Right kidney (tissue), 1 donor: Measurements from ENCODE around the gene NOC2L.
"Not testable (repeated sequence)": the region's sequence is repeated elsewhere in the genome, so short reads cannot be mapped to it uniquely, and the experiment has no call there.

ENCODE experiments used
- DNase-seq: peaks from one replicate; pipeline ENCODE4 v3.0.0-alpha.2; 2016

NOC2L gene

DNA sequence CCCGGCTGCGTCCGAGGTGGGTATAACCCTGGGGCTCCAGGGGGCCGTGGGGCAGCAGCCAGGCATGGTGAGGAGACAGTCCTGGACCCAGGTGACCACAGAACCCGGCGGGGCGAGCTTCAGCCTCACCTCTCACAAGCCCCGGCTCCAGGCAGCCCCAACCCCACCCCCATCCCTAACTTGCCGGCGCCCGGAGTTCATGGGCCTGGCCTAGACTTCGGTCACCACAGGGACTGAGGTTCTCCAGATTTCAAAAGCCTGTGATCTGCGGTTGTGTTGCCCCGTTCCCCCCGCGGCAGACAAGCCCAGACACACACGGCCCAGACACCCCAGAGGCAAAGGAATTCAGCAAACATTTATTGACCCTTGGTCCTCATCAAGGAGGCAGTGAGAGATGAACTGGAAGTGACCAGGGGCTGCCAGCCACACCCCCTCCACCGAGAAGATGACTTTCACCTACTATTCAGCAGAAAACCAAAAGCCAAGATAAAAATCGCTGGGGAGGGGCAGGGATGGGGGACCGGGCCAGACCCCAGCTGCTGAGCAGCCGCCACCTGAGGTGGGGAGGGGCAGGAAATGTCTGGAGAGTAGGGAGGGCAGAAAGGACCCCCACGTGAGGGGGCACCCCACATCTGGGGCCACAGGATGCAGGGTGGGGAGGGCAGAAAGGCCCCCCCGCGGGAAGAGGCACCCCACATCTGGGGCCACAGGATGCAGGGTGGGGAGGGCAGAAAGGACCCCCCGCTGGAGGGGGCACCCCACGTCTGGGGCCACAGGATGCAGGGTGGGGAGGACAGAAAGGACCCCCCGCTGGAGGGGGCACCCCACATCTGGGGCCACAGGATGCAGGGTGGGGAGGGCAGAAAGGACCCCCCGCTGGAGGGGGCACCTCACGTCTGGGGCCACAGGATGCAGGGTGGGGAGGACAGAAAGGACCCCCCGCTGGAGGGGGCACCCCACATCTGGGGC is 36.9 kb upstream of the NOC2L start:
- no peak for DNase-seq

DNA sequence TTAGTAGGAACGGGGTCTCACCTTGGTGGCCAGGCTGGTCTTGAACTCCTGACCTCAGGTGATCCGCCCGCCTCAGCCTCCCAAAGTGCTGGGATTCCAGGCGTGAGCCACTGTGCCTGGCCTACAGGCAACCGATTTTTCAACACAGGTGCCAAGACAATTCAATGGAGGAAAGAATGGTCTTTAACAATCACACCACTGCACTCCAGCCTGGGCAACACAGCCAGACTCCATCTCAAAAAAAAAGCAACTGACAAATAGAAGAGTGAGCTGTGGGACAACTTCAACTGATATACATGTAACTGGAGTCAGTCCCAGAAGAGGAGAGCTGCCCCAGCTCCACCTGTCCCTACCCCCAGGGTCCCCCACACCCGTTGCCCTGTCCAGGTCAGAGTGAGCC is 35.5 kb upstream of the NOC2L start:
- DNase-seq, result not testable (repeated sequence)

DNA sequence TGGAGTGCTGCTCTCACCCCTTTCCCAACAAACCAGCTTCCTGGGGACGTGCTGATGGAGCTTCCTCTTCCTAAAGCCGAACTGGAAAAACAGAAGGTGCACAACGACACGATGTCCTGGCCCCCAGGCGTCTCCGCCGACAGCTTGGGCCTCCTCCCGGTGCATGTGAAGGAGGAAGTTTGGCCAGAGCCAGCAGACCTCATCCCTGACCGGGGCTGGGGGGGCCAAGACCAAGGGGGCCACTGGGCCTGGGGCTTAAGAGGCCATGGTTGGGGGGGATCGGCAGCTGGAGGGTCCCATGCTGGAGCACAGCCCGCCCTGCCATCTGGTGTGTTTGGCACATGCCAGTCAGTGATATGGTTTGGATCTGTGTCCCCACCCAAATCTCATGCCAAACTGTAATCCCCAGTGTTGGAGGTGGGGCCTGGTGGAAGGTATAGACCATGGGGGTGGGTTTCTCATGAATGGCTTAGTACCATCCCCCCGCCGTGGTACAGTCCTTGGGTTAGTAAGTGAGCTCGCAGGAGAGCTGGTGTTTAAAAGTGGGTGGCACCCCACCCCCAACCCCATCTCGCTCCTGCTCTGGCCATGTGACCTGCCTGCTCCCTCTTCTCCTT is 34.4 kb upstream of the NOC2L start:
- no peak for DNase-seq

DNA sequence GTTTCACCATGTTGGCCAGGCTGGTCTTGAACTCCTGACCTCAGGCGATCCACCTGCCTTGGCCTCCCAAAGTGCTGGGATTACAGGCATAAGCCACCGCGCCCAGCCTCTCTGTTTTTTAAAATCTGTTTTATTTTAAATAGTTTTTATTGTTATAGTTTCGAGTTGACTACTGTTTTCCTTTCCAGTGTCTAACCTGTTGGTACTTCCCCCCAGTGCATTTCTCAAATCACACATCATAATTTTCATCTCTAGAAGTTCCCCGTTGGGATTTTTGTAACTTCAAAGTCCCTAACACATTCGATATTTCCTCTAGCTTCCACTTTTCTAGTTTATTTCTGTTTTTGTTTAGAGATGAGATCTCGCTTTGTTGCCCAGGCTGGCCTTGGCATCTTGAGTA is 33.3 kb upstream of the NOC2L start:
- no peak for DNase-seq

DNA sequence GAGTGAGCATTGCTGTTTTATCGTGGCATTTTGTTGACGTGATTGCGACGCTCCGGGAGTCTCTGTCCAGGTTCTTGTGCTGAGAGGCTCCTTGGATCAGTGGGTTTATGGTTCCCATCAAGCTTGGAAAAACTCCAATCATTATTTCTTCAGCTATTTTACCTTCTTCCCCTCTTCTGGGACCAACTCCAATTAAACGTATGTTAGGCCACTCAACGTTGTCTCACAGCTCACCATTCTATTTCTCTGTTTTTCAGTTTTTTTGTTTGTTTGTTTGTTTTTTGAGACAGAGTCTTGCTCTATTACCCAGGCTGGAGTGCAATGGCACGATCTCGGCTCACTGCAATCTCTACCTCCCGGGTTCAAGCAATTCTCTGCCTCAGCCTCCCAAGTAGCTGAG is 32.8 kb upstream of the NOC2L start:
- no peak for DNase-seq

DNA sequence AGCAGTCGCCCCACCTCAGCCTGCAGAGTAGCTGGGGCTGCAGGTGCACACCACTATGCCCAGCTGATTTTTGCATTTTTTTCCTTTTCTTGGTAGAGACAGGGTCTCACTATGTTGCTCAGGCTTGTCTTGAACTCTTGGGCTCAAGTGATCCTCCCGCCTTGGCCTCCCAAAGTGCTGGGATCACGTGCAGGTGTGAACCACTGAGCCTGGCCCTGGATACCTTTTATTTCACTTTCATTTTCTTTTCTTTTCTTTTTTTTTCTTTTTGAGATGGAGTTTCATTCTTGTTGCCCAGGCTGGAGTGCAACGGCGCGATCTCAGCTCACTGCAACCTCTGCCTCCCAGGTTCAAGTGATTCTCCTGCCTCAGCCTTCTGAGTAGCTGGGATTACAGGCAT is 32.2 kb upstream of the NOC2L start:
- not testable (repeated sequence) for DNase-seq

DNA sequence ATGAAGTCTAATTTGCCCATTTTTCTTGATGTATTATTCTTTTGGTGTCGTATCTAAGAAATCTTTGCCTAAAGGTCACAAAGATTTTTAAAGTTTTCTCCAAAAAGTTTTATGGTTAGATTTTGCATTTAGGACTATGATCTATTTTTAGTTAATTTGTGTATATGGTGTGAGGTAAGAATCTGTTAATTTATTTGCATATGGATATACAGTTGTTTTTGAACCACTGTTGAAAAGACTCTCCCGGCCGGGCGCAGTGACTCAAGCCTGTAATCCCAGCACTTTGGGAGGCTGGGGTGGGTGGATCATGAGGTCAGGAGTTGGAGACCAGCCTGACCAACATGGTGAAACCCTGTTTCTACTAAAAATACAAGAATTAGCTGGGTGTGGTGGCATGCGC is 29.0 kb upstream of the NOC2L start:
- DNase-seq, result not testable (repeated sequence)

DNA sequence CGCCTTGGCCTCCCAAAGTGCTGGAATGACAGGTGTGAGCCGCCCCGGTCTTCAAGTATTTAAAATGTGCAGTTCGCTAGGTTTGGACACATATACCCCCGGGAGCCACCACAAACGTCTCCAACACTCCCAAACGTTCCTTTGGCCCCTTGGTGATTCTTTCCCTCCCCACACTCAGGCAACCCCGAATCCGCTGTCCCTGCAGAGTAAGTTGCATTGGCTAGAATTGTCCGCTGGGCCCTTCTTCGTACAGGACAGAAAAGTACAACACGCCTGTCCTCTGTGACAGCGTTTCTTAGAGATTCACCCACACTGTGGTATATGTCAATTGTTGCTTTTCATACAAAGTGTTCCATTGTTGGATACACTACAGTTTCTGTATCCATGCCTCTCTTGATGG is 26.1 kb upstream of the NOC2L start:
- DNase-seq, result no peak

DNA sequence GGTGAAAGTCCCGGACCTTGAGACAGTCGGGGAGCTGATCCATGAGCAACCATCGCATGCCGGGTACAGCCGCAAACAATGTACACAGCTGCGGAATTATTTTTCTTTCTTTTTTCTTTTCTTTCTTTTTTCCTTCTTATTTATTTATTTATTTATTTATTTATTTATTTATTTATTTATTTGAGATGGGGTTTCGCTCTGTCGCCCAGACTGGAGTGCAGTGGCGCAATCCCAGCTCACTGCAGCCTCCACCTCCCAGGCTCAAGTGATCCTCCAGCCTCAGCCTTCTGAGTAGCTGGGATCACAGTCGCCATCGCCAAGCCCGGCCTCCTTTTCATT is 25.4 kb upstream of the NOC2L start:
- no peak for DNase-seq

DNA sequence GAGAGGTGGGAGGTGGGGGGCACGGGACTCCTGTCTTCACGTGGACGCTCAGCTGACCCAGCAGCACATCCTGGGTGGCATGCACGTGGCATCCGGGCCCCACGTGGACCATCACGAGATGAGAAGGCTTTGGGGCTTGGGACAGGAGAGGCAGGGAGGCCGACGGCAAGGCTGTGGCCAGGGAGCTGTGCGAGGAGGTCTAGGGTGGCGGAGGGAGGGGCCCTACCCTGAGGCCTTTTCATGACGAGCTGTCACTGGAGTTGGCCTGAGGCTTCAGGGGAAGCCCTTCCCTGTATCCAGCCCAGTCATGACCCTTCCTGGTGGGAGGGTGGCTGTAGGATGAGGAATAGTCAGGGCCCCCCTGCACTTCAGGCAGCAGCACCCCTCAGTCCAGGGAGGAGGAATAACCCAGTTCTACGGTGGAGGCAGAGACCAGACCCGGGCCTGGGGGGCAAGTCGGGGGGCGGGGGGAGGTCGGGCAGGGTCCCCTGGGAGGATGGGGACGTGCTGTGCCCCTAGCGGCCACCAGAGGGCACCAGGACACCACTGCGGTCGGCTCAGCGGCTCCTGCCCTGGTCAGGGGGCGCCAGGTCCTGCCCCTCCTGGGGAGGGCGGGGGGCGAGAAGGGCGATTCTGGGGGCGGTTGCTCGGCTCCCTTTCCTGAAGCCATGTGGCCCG is 24.9 kb upstream of the NOC2L start:
- DNase-seq, result no peak

DNA sequence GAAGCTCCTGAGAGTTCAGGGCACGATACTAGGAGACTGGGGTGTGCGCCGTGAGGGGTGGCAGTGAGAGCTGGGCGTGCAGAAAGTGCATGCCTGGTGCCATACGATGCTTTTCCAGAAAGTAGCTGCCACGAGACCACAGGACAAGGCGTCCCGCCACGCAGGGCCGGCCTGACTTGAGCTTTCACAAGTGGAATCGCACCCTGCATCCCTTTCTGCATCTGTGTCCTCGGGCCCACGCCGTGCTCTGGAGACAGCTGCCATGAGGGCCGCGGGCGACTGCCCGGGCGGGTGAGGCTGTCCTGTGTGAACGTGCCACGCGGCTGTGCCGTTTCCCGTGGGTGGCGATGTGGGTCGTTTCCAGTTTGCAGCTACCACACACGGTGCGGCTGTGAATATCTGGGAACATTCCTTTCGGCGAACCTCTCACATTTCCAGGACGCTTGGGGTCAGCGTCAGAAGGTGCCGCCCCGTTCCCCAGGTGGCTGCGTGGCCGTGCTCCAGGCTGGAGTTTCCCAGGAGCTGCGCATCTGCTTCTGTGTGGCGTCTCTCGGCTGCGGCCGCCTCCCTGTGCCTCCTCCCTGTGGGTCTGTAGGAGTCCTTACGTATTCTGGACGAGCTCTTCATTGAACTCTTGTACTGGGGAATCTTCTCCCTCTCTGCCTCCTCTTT is 23.8 kb upstream of the NOC2L start:
- DNase-seq, result no peak

DNA sequence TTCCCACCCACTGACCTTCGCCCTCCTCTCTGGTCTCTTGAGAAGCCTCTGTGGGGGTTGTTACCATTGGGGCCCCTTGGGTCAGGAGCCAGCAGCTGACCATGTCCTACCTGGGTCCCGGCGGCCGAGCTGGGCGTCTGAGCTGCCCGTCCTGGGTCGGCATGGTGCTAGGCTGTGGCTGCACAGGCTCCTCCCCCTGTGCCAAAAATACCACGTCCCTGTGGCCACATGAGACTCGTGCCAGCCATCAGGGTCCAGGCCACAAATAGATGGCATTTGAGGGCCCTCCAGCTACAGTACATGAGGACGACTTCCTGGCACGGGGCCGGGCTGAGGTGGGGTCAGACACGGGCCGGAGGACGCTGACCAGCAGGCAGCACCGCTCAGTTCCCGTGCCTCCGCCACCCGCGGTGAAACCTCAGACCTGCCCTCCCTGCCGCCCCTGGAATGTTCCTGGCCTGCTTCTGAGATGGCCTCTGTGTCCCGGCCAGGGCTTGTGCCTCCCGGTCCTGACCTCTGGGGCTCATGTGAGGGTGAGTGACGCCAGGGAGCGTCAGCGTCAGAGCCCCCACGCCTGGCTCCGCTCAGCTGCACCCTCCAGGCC is 23.0 kb upstream of the NOC2L start, which contains the start of gene PERM1:
Gene PERM1, minus strand, starts transcription at position 139 of the 604 bp plus-strand sequence. CDS start 1,064 bp downstream, outside the sequence.
- no peak for DNase-seq

DNA sequence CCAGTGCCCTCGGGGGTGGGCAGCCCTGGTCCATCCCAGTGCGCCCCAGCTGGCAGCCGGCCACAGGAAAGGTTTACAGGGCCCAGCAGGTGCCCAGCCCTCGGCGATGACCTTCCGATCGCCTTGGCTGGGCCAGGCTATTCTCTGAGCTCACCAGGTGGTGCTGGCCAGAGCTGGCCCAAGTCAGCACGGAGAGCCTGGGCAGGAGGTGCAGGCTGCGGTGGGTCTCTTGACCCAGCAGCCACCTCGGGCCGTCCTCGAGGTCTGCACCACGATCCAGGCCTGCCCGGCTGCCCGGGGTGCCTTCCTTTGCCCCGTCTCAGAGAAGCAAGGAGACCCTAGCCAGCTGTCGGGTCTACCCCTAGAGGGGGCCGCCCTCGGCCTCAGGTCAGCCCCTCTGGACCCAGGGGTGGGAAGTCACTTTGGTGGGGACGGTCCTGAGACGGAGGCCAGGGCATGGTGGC is 22.5 kb upstream of the NOC2L start:
- no peak for DNase-seq

DNA sequence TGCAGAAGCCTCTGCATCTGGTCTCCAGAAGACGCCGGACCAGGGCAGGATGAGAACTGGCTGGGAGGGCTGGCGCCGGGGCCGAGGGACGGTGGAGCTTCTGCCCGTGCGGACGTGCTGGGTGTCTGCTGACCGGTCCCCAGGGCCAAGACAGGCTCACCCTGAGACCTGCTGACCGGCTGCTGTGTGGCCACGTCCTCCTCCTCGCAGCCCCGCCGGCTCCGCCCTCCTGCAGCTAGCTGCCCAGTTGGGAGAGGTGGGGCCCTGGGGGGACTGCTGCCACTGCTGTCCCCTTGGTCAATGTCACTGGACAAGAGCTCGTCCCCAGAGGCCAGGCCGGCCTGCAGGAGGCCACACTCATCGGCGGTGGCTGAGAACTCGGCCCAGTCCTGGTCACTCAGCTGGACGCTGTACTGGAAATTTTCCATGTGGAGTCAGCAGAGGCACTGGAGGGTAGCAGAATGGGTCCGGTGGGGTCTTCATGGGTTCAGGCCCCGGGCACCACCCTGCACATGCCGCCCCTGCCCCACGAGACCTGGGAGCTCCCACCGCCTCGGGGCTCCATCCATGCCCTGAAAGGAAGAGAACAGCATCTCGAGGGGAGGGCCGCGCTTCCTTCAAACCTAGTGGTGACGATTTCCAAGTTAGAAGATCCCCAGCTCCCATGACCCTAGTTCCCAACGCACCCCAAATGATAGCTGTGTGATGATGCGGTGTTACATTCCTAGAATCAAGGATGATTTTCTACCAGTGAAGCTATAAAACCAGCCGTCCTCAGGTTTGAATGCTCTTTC is 21.7 kb upstream of the NOC2L start:
- no peak for DNase-seq

DNA sequence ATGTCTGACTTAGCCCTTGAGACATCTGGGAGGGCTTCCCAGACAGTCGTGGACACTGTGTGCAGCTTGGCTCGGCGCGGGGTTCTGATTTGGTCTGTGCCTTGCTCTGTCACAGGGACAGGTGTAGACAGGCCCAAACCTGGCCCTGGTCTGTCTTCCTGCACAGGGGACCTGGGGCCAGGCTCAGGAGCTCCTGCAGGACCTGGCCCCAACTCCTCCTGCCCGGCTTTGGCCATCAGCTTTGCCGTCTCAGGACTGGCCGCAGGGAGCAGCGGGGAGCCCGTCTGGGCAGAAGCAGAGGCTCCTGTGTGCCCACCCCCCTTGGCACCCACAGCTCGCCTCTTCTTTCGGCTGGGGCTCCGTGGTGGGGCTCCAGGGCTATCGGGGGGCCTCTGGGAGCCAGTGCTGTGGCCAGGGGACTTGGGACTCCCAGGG is 21.1 kb upstream of the NOC2L start:
- no peak for DNase-seq

DNA sequence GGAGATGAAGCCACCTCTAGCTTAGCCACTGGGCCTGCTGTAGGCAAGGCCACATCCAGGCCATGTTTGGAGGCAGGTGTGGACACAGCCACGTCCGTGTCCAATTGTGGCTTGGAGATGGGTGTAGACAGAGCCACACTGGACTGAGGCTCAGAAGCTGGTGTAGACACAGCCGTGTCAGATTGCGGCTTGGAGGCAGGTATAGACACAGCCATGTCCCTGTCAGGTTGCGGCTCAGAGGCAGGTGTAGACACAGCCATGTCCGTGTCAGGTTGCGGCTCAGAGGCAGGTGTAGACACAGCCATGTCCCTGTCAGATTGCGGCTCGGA is 20.7 kb upstream of the NOC2L start:
- DNase-seq, result no peak

DNA sequence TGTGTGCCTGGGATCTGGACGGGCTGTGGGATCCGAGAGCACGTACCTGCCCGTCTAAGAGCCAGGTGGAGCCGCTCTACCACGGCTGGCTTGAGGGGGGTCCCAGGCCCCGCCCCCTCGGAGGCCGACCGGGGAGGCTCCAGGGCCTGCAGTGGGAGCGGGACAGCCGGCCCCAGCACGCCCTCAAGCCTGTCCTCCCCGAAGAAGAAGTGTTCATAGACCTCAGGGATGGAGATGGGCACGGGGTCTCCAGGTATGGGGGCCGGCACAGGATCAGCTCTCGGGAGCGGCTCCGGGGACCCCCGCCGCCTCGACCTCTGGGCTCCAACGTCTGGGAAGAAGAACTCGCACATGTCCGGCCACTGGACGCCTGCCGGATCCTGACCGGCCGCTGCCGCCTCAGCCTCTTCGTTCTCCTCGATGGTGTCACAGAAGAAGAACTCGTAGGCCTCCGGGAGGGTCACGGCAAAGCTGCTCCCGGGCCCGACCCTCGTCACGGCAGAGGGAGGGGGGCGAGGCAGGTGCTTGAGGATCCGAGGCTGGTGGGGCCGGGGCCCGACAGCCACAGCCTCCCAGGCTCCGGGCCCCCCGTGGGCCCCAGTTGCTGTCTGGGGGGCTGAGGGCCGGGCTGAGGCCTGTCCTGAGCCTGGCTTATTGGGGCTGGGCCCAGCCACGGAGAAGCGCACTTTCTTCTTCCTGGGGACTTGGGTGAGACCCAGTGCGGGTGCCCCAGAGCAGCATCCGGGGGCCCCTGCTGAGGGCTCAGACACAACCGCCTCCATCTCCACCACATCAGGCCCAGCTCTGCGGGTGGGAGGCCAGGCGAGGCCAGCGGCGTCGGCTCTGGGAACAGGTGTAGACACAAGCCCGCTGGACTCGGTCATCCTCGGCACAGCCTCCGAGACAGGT is 20.0 kb upstream of the NOC2L start:
- DNase-seq, result no peak

DNA sequence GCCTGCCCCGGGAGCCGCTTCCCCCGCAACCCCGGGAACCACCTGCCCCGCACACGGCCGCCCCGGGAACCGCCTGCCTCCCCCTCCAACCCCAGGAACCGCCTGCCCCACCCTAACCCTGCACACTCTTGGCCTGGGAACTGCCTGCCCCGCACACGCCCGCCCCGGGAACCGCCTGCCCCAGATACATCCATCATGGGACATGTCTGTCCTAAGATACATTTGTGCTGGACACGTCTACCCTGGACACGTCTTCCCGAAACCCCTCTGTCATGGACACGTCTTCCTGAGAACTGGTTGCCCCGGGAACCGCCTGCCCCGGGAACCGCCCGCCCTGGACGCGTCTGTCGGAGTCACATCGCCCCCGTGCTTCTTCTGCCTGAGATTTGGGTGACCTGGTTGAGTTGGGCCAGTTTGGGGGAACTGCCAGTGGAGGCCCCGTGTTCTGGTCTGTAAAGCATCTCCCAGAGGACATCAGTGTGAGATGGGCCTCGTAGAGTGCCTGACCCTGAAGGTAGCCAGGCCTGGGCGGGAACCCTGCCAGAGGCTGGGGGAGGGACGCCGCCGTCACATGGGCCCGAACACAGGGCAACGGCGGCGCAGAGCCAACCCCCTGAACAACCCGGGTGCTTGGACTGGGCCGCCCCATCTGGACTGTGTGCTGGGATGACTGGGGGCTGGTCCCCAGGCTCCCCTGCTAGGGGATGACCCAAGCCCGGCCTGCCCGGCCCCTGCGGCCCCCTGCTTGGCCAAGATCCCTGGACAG is 19.2 kb upstream of the NOC2L start:
- DNase-seq, result no peak

DNA sequence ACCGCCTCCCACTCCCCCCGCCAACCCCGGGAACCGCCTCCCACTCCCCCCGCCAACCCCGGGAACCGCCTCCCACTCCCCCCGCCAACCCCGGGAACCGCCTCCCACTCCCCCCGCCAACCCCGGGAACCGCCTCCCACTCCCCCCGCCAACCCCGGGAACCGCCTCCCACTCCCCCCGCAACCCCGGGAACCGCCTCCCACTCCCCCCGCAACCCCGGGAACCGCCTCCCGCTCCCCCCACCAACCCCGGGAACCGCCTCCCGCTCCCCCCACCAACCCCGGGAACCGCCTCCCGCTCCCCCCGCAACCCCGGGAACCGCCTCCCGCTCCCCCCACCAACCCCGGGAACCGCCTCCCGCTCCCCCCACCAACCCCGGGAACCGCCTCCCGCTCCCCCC is 17.7 kb upstream of the NOC2L start:
- not testable (repeated sequence) for DNase-seq
